ENCODE results near the gene FAM81B.

Gene FAM81B

DNA sequence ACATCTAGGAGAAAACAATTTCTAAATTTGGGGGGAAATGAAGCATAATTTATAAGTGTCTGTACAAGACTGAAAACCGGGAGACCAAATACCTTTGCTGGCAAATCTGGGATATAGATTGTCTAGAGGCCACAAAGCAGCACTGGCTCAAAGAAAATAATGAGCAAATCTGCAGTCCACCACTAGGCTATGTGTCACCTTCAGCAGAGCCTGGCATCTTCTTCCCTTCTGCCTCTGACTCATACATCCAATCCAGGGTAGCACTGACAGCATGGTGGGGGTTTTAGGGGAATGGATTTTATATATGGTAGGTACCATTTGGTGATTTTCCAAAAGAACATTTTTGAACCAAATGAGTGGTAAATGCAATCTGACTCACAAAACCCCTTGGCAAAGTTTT is 12.8 kb downstream of the FAM81B start:
- H3K9ac ChIP-seq (ENCODE audit: insufficient read length, low read depth): no peak overlapping the region
- H3K36me3 ChIP-seq (ENCODE audit: insufficient read depth, insufficient read length, low read length): no peaks in the 10 kb centered on the region
- no peaks in the 10 kb centered on the region for H3K27me3 ChIP-seq (ENCODE audit: insufficient read depth, insufficient read length)
- TF ChIP-seq SUZ12 (IDR thresholded peaks at IDR 0.05; ENCODE audit: extremely low read depth, insufficient read depth, insufficient read length): no peak
- TF ChIP-seq YY1 (IDR thresholded peaks at IDR 0.05; ENCODE audit: insufficient read depth, insufficient read length): no peak
- TF ChIP-seq ZNF274 (IDR thresholded peaks at IDR 0.05; ENCODE audit: low read depth, low read length): no peak
- no peak for DNase-seq (ENCODE audit: low read depth, low spot score)
- H3K4me1 ChIP-seq (ENCODE audit: insufficient read depth, insufficient read length): no peaks in the 10 kb centered on the region
- H3K9me3 ChIP-seq (ENCODE audit: insufficient read depth, low read length): no peaks in the 10 kb centered on the region
- H3K4me3 ChIP-seq (ENCODE audit: insufficient read length, low read depth): no peak overlapping the region

DNA sequence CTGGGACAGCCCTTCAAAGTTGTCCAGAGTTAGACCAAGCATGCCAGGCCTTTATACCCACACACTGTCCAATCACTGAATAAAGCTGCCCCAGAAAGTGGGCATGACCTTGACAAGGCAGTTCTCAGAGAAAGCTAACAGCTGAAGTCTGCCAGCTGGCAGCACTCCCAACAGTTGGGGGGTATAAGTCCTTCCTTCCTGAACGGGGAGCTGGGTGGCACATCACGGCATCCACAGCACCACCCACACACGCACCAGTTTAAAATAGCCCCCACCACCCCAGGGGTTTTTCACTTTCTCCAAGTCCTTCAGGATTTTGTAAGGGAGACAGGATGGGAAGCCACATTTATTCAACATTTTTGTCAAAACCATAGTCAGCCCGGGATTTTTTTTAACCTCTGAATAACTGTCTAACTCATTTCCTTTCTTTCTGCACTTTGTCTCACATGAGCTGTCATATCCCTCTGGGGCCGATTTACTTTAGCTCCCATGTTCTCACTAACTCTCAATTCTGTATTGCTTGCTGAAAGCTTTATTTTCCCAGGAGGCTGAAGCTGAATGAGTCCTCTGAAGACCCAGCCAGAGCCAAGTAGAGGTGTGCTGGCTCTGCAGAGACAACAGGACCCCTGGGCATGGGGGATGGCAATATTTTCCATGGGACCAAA is 15.4 kb downstream of the FAM81B start:
- Histone ChIP-seq H3K4me1 (ENCODE audit: insufficient read depth, insufficient read length) (no peaks in the 10 kb centered on the region), H3K27me3 (ENCODE audit: insufficient read depth, insufficient read length) (no peaks in the 10 kb centered on the region), H3K36me3 (ENCODE audit: insufficient read depth, insufficient read length, low read length) (no peaks in the 10 kb centered on the region), H3K9me3 (ENCODE audit: insufficient read depth, low read length) (no peaks in the 10 kb centered on the region), H3K4me3 (ENCODE audit: insufficient read length, low read depth) (no peak overlapping the region), H3K9ac (ENCODE audit: insufficient read length, low read depth) (no peak overlapping the region)
- no peak for DNase-seq (ENCODE audit: low read depth, low spot score)
- no peak for TF ChIP-seq ZNF274 (IDR thresholded peaks at IDR 0.05; ENCODE audit: low read depth, low read length)
- no peak for TF ChIP-seq YY1 (IDR thresholded peaks at IDR 0.05; ENCODE audit: insufficient read depth, insufficient read length)
- TF ChIP-seq SUZ12 (IDR thresholded peaks at IDR 0.05; ENCODE audit: extremely low read depth, insufficient read depth, insufficient read length): no peak

DNA sequence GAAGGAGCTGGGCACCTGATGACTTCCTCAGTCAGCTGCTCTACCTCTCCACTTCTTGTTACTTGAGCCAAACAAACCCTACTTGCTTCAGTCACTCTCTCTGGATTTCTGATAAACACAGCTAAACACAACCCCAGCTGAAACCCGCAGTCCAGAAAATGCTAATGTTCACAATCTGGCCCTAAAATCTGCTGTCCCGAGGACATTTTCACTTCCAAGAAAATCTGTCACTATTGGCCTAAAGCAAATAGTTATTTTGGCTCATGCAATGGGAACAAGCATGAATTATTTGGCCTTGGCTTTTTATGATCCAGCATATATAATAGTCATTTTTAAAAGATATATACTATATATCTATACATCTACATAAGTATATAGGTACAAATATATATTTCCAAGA is 19.1 kb downstream of the FAM81B start:
- TF ChIP-seq YY1 (IDR thresholded peaks at IDR 0.05; ENCODE audit: insufficient read depth, insufficient read length) (no peak), ZNF274 (IDR thresholded peaks at IDR 0.05; ENCODE audit: low read depth, low read length) (no peak), SUZ12 (IDR thresholded peaks at IDR 0.05; ENCODE audit: extremely low read depth, insufficient read depth, insufficient read length) (no peak)
- no peak overlapping the region for H3K4me3 ChIP-seq (ENCODE audit: insufficient read length, low read depth)

DNA sequence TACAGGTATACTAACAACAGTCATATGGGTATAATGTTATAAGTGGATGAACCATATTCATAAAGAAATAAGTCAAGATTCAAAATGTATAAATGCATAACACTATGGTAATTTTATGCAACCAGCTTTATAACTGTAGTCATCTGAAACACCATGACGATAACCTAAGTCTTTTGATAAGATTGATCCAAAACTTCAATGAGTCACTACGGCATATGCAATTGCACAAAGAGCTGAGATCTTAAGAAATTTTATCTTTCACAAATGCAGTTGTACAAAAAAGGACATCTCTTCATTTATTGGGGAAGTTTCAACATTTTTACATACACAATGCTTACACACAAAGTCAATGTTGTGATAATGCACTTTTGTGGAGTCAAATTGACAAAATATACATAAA is 20.3 kb downstream of the FAM81B start:
- no peaks in the 10 kb centered on the region for H3K4me1 ChIP-seq (ENCODE audit: insufficient read depth, insufficient read length)
- no peak overlapping the region for H3K9ac ChIP-seq (ENCODE audit: insufficient read length, low read depth)
- no peaks in the 10 kb centered on the region for H3K36me3 ChIP-seq (ENCODE audit: insufficient read depth, insufficient read length, low read length)
- DNase-seq (ENCODE audit: low read depth, low spot score): no peak
- no peaks in the 10 kb centered on the region for H3K9me3 ChIP-seq (ENCODE audit: insufficient read depth, low read length)
- TF ChIP-seq YY1 (IDR thresholded peaks at IDR 0.05; ENCODE audit: insufficient read depth, insufficient read length) (no peak), ZNF274 (IDR thresholded peaks at IDR 0.05; ENCODE audit: low read depth, low read length) (no peak), SUZ12 (IDR thresholded peaks at IDR 0.05; ENCODE audit: extremely low read depth, insufficient read depth, insufficient read length) (no peak)
- H3K4me3 ChIP-seq (ENCODE audit: insufficient read length, low read depth): no peak overlapping the region
- no peaks in the 10 kb centered on the region for H3K27me3 ChIP-seq (ENCODE audit: insufficient read depth, insufficient read length)

More for the DNA sequence above, 19.1 kb downstream of the FAM81B start:
- Histone ChIP-seq H3K9me3 (ENCODE audit: insufficient read depth, low read length) (no peaks in the 10 kb centered on the region), H3K27me3 (ENCODE audit: insufficient read depth, insufficient read length) (no peaks in the 10 kb centered on the region), H3K36me3 (ENCODE audit: insufficient read depth, insufficient read length, low read length) (no peaks in the 10 kb centered on the region), H3K9ac (ENCODE audit: insufficient read length, low read depth) (no peak overlapping the region), H3K4me1 (ENCODE audit: insufficient read depth, insufficient read length) (no peaks in the 10 kb centered on the region)
- DNase-seq (ENCODE audit: low read depth, low spot score): no peak

DNA sequence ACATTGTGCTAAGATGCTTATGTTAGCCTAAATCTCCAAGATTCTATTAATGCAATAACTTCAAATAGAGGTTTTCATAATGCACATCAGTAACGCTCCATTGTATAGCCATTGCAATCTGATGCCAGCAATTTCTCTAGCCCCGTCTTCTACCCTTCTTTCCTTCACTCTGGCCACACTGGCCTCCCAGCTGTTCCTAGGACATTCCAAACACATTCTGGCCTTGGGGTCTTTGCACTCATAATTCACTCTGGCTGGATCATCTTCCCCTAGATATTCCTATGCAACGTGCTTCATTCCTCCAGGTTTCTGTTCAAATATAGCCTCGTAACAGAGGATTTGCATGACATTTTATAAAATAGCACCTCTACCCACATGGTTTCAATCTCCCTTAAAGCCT is 23.3 kb downstream of the FAM81B start:
- H3K4me1 ChIP-seq (ENCODE audit: insufficient read depth, insufficient read length): no peaks in the 10 kb centered on the region
- H3K4me3 ChIP-seq (ENCODE audit: insufficient read length, low read depth): no peak overlapping the region
- no peak overlapping the region for H3K9ac ChIP-seq (ENCODE audit: insufficient read length, low read depth)
- TF ChIP-seq SUZ12 (IDR thresholded peaks at IDR 0.05; ENCODE audit: extremely low read depth, insufficient read depth, insufficient read length): no peak
- TF ChIP-seq YY1 (IDR thresholded peaks at IDR 0.05; ENCODE audit: insufficient read depth, insufficient read length): no peak
- TF ChIP-seq ZNF274 (IDR thresholded peaks at IDR 0.05; ENCODE audit: low read depth, low read length): no peak
- no peak for DNase-seq (ENCODE audit: low read depth, low spot score)
- H3K36me3 ChIP-seq (ENCODE audit: insufficient read depth, insufficient read length, low read length): no peaks in the 10 kb centered on the region
- no peaks in the 10 kb centered on the region for H3K27me3 ChIP-seq (ENCODE audit: insufficient read depth, insufficient read length)
- H3K9me3 ChIP-seq (ENCODE audit: insufficient read depth, low read length): no peaks in the 10 kb centered on the region

DNA sequence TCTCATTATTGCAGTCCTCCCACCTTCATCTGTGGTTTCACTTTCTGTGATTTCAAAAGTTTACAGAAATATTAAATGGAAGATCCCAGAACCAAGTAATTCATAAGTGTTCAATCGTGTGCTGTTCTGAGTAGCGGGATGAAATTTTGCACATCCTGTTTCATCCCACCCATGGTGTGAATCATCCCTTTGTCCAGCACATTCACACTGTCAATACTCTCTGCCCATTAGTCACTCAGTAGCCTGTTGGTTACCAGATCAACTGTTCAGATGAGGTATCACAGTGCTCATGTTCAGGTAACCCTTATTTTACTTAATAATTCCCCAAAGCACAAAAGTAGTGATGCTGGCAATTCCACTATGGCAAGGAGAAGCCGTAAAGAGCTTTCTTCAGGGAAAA is 26.8 kb downstream of the FAM81B start:
- Histone ChIP-seq H3K27me3 (ENCODE audit: insufficient read depth, insufficient read length) (no peaks in the 10 kb centered on the region), H3K4me1 (ENCODE audit: insufficient read depth, insufficient read length) (no peaks in the 10 kb centered on the region), H3K9me3 (ENCODE audit: insufficient read depth, low read length) (no peaks in the 10 kb centered on the region), H3K9ac (ENCODE audit: insufficient read length, low read depth) (no peak overlapping the region), H3K36me3 (ENCODE audit: insufficient read depth, insufficient read length, low read length) (no peaks in the 10 kb centered on the region), H3K4me3 (ENCODE audit: insufficient read length, low read depth) (no peak overlapping the region)
- no peak for DNase-seq (ENCODE audit: low read depth, low spot score)
- TF ChIP-seq SUZ12 (IDR thresholded peaks at IDR 0.05; ENCODE audit: extremely low read depth, insufficient read depth, insufficient read length) (no peak), ZNF274 (IDR thresholded peaks at IDR 0.05; ENCODE audit: low read depth, low read length) (no peak), YY1 (IDR thresholded peaks at IDR 0.05; ENCODE audit: insufficient read depth, insufficient read length) (no peak)

DNA sequence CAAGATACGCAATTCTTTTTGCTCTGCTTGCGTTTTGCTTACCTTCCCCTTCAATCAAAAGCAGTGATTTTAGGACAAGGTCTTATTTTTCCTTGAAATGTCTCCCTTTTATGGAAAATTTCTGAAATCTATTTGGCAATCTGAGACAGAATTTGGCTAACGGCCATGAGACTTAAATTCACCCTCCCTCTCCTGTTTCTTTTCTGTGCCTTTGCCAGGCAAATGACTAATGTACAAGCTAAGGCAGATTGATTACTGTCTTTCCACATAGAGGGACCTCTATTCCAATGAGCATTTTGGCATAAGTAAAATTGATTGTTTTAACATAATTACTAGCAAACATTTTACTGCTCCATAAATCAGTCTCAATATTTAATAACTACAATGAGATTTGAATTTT is 31.7 kb downstream of the FAM81B start:
- Histone ChIP-seq H3K4me1 (ENCODE audit: insufficient read depth, insufficient read length) (no peaks in the 10 kb centered on the region), H3K27me3 (ENCODE audit: insufficient read depth, insufficient read length) (no peaks in the 10 kb centered on the region), H3K9me3 (ENCODE audit: insufficient read depth, low read length) (no peaks in the 10 kb centered on the region), H3K4me3 (ENCODE audit: insufficient read length, low read depth) (no peak overlapping the region), H3K9ac (ENCODE audit: insufficient read length, low read depth) (no peak overlapping the region), H3K36me3 (ENCODE audit: insufficient read depth, insufficient read length, low read length) (no peaks in the 10 kb centered on the region)
- DNase-seq (ENCODE audit: low read depth, low spot score): no peak
- TF ChIP-seq ZNF274 (IDR thresholded peaks at IDR 0.05; ENCODE audit: low read depth, low read length): no peak
- TF ChIP-seq YY1 (IDR thresholded peaks at IDR 0.05; ENCODE audit: insufficient read depth, insufficient read length): no peak
- no peak for TF ChIP-seq SUZ12 (IDR thresholded peaks at IDR 0.05; ENCODE audit: extremely low read depth, insufficient read depth, insufficient read length)

Measured in NT2/D1 (cell line).